ENCODE data around the gene ZNF2. TPM values are rescaled to one million over a fixed set of nuclear protein-coding genes. Genes with fewer than 3 reads are reported as not detected.

Gene ZNF2
- total and polyA plus RNA-seq, 2 experiments from 2014 or later: 4.3 to 5.6 TPM

DNA sequence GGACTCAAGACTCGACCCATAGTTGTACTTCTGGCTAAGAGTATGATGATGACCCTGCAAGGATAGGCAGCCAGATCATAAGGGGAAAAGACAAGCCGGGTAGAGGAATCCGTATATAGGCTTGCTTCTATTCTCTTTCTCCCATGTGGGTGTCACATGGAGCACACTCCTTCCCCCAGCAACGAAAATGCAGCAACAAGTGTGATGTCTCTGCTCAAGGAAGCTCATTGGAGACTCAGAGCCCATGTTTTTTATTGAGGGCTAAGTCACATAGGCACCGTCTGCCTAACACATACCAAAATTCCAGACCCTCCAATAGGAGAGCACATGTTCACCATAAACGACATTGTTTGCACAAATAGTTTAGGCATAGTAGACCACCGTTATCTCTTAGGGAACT, 6.3 kb downstream of the ZNF2 start:
- Histone ChIP-seq H2AFZ (no peak overlapping the region), H3F3A (ENCODE audit: insufficient read depth) (no peaks in the 10 kb centered on the region), H3K27ac (no peak overlapping the region), H3K9me3 (ENCODE audit: low read depth) (no peaks in the 10 kb centered on the region), H3K4me1 (ENCODE audit: insufficient read depth) (no peaks in the 10 kb centered on the region), H3K4me2 (ENCODE audit: unreplicated experiment) (no peak overlapping the region), H3K9ac (no peak overlapping the region), H4K20me1 (ENCODE audit: insufficient read depth) (no peaks in the 10 kb centered on the region; the same call in 1 of the 2 replicates), H3K9me2 (ENCODE audit: insufficient read depth) (no peaks in the 10 kb centered on the region), H3K4me3 (no peak overlapping the region), H3K36me3 (ENCODE audit: low read depth) (no peaks in the 10 kb centered on the region), H3K27me3 (replicated peaks; ENCODE audit: insufficient read depth) (no peaks in the 10 kb centered on the region), H3K79me2 (ENCODE audit: insufficient read depth) (peaks cover 94% of the 10 kb centered on the region)
- in situ Hi-C loops (cut with MboI): no loop called here
- 47 to 56% methylated on average over 7 of the region's 7 CpGs for WGBS, 2 experiments (ENCODE audit: low coverage in 1 of 2, low lambda C conversion rate in 2 of 2, missing lambda C conversion rate in 2 of 2)
- no peak for DNase-seq
- TF ChIP-seq EZH2phosphoT487 (IDR thresholded peaks at IDR 0.05; ENCODE audit: insufficient read depth, low read depth) (no peak), EZH2 (IDR thresholded peaks at IDR 0.05; ENCODE audit: insufficient read depth, poor library complexity, severe bottlenecking) (no peak)

DNA sequence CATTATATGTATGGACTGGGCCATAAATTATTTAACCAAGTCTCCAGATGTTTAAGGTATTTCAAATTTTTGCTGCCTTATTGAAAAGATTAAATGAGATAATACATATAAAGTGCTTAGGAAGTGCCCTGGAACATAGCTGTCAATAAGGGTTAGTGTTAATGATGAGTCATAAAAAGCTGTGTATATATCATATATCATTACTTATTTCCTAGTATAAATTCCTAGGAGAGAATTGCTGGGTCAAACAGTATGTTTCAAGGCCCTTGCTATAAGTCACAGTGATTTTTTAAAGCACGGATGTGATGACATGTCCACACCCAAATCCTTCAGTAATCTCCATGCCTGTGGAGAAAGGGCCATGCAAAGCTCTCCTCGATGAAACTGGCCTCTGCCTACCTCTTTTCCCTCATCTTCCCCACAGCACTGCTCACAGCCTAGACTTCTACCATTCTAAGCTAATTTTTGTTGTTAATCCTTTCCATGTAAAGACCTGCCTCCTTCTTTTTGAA, 8.5 kb downstream of the ZNF2 start:
- no peaks in the 10 kb centered on the region for H3K27me3 ChIP-seq (replicated peaks; ENCODE audit: insufficient read depth)
- no peaks in the 10 kb centered on the region; the same call in 1 of the 2 replicates for H4K20me1 ChIP-seq (ENCODE audit: insufficient read depth)
- no peak for DNase-seq
- WGBS, 2 experiments (ENCODE audit: low coverage in 1 of 2, low lambda C conversion rate in 2 of 2, missing lambda C conversion rate in 2 of 2): 98 to 100% methylated on average over 2 of the region's 2 CpGs
- no peaks in the 10 kb centered on the region for H3K9me3 ChIP-seq (ENCODE audit: low read depth)
- H2AFZ ChIP-seq: no peak overlapping the region
- no peak overlapping the region for H3K4me3 ChIP-seq
- H3K9ac ChIP-seq: no peak overlapping the region
- TF ChIP-seq EZH2phosphoT487 (IDR thresholded peaks at IDR 0.05; ENCODE audit: insufficient read depth, low read depth) (no peak), EZH2 (IDR thresholded peaks at IDR 0.05; ENCODE audit: insufficient read depth, poor library complexity, severe bottlenecking) (no peak)
- no peaks in the 10 kb centered on the region for H3K4me1 ChIP-seq (ENCODE audit: insufficient read depth)
- no peak overlapping the region for H3K4me2 ChIP-seq (ENCODE audit: unreplicated experiment)
- H3K9me2 ChIP-seq (ENCODE audit: insufficient read depth): no peaks in the 10 kb centered on the region
- in situ Hi-C loops (cut with MboI): no loop called here
- H3K79me2 ChIP-seq (ENCODE audit: insufficient read depth): peaks cover 73% of the 10 kb centered on the region
- no peak overlapping the region for H3K27ac ChIP-seq
- no peaks in the 10 kb centered on the region for H3F3A ChIP-seq (ENCODE audit: insufficient read depth)
- no peaks in the 10 kb centered on the region for H3K36me3 ChIP-seq (ENCODE audit: low read depth)

DNA sequence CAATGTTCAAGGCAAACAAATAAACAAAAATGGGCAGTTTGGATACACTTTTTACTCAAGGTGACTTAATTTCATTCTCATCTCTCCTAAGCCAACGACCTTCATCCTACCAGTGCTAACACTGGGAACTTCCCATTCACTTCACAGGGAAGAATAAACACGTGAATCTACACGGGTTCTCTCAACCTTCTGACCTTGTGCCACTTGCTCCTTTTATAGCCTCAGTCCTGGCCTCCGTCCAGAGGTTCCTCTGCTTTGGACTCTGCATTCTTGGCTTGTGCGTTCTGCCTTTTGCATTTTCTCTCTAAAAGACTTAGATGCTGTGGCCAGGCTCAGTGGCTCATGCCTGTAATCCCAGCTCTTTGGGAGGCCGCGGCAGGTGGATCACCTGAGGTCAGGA, 13.8 kb downstream of the ZNF2 start:
- peaks cover 29% of the 10 kb centered on the region; the same call in 1 of the 2 replicates for H3K36me3 ChIP-seq (ENCODE audit: low read depth)
- peaks cover 25% of the 10 kb centered on the region for H3K79me2 ChIP-seq (ENCODE audit: insufficient read depth)
- H3K4me3 ChIP-seq: no peak overlapping the region
- no peaks in the 10 kb centered on the region for H3K9me3 ChIP-seq (ENCODE audit: low read depth)
- H4K20me1 ChIP-seq (ENCODE audit: insufficient read depth): no peaks in the 10 kb centered on the region
- no peak overlapping the region for H3K4me2 ChIP-seq (ENCODE audit: unreplicated experiment)
- no peaks in the 10 kb centered on the region for H3K27me3 ChIP-seq (replicated peaks; ENCODE audit: insufficient read depth)
- no peak overlapping the region for H3K9ac ChIP-seq
- 99% methylated on average over 7 of the region's 7 CpGs for WGBS, 2 experiments (ENCODE audit: low coverage in 1 of 2, low lambda C conversion rate in 2 of 2, missing lambda C conversion rate in 2 of 2)
- no peak overlapping the region for H2AFZ ChIP-seq
- no peak for DNase-seq
- no peak overlapping the region for H3K27ac ChIP-seq
- no peaks in the 10 kb centered on the region for H3K9me2 ChIP-seq (ENCODE audit: insufficient read depth)
- no peaks in the 10 kb centered on the region for H3F3A ChIP-seq (ENCODE audit: insufficient read depth)
- TF ChIP-seq EZH2phosphoT487 (IDR thresholded peaks at IDR 0.05; ENCODE audit: insufficient read depth, low read depth): no peak
- TF ChIP-seq EZH2 (IDR thresholded peaks at IDR 0.05; ENCODE audit: insufficient read depth, poor library complexity, severe bottlenecking): no peak
- H3K4me1 ChIP-seq (ENCODE audit: insufficient read depth): no peaks in the 10 kb centered on the region
- in situ Hi-C loops (cut with MboI): no loop called here

DNA sequence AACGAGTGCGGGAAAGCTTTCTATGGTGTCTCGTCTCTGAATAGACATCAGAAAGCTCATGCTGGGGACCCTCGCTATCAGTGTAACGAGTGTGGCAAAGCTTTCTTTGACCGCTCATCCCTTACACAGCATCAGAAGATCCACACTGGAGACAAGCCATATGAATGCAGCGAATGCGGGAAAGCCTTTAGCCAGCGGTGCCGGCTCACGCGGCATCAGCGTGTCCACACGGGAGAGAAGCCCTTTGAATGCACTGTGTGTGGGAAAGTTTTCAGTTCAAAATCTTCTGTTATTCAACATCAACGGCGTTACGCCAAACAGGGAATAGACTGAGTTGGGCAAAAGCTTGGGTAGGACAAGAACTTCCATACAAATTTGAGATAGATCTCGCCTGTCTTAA, 16.2 kb downstream of the ZNF2 start:
- Histone ChIP-seq H3K4me2 (ENCODE audit: unreplicated experiment) (no peak overlapping the region), H2AFZ (no peak overlapping the region), H3K4me3 (no peak overlapping the region), H3F3A (ENCODE audit: insufficient read depth) (no peaks in the 10 kb centered on the region), H3K4me1 (ENCODE audit: insufficient read depth) (no peaks in the 10 kb centered on the region), H3K27ac (no peak overlapping the region), H3K27me3 (replicated peaks; ENCODE audit: insufficient read depth) (no peaks in the 10 kb centered on the region), H3K36me3 (ENCODE audit: low read depth) (peaks cover 29% of the 10 kb centered on the region; the same call in 1 of the 2 replicates), H4K20me1 (ENCODE audit: insufficient read depth) (no peaks in the 10 kb centered on the region), H3K9me3 (ENCODE audit: low read depth) (no peaks in the 10 kb centered on the region), H3K9me2 (ENCODE audit: insufficient read depth) (no peaks in the 10 kb centered on the region), H3K79me2 (ENCODE audit: insufficient read depth) (0 out of 2 replicates have a peak, but pooled peaks cover 2% of the 10 kb centered on the region), H3K9ac (no peak overlapping the region)
- TF ChIP-seq EZH2phosphoT487 (IDR thresholded peaks at IDR 0.05; ENCODE audit: insufficient read depth, low read depth) (no peak), EZH2 (IDR thresholded peaks at IDR 0.05; ENCODE audit: insufficient read depth, poor library complexity, severe bottlenecking) (no peak)
- in situ Hi-C loops (cut with MboI): no loop called here
- 95 to 97% methylated on average over 18 of the region's 18 CpGs for WGBS, 2 experiments (ENCODE audit: low coverage in 1 of 2, low lambda C conversion rate in 2 of 2, missing lambda C conversion rate in 2 of 2)
- no peak for DNase-seq

All from GM23248 (cell line).